PC-3 (cell line): Measurements from ENCODE around the gene AMIGO3.
"Not testable (repeated sequence)": the region's sequence is repeated elsewhere in the genome, so short reads cannot be mapped to it uniquely, and the experiment has no call there.

Experiments used
- CTCF ChIP-seq: fragments of 300-600 bp; sonication (generic); conservative IDR thresholded peaks from 2 replicates; pipeline ENCODE4 v1.5.1; 2017; ENCODE audit warnings: antibody characterized with exemption, low read depth, mild to moderate bottlenecking, low read length
- EZH2 ChIP-seq: fragments of 300-600 bp; sonication (generic); IDR thresholded peaks from one replicate; pipeline ENCODE4 v1.6.1; 2017; ENCODE audit warnings: antibody characterized with exemption, mild to moderate bottlenecking, low read length; ENCODE audit not compliant: unreplicated experiment
- EZH2phosphoT487 ChIP-seq: fragments of 300-600 bp; sonication (generic); IDR thresholded peaks from 2 replicates; pipeline ENCODE4 v1.6.1; 2018; ENCODE audit warnings: mild to moderate bottlenecking, antibody characterized with exemption, low read length, borderline replicate concordance

GRCh38 chr3:49691481-49691880, 28.0 kb downstream of the AMIGO3 start:
- TF ChIP-seq CTCF, EZH2, EZH2phosphoT487: not testable (repeated sequence)
